Nucleus accumbens (tissue), 56 donors: ENCODE results near the gene NFIL3.
"Not testable (repeated sequence)": the region's sequence is repeated elsewhere in the genome, so short reads cannot be mapped to it uniquely, and the experiment has no call there.

Experiments
- DNase-seq, 56 donors: peaks; one replicate each; lab custom pipeline; 2025; lab: John Stamatoyannopoulos, UW

Gene NFIL3

GRCh38 chr9:91423785-91424402 lies at the start of gene NFIL3:
Gene NFIL3, minus strand, starts transcription at chr9:91423832. Its CDS starts 13,098 bp downstream, at chr9:91410734.
- peak in 53 of 56 donors; percentile 40 to 91 (median 71) for DNase-seq

- not testable (repeated sequence) for DNase-seq
Observed at GRCh38 chr9:91471524-91471923, 47.9 kb upstream of the NFIL3 start.

- no peak for DNase-seq
Observed at GRCh38 chr9:91465420-91465819, 41.8 kb upstream of the NFIL3 start.

GRCh38 chr9:91458906-91459305 lies 35.3 kb upstream of the NFIL3 start:
- no peak for DNase-seq

GRCh38 chr9:91452844-91453243 lies 29.2 kb upstream of the NFIL3 start:
- no peak for DNase-seq

GRCh38 chr9:91451431-91452270 lies 28.0 kb upstream of the NFIL3 start:
- DNase-seq = no peak

DNA sequence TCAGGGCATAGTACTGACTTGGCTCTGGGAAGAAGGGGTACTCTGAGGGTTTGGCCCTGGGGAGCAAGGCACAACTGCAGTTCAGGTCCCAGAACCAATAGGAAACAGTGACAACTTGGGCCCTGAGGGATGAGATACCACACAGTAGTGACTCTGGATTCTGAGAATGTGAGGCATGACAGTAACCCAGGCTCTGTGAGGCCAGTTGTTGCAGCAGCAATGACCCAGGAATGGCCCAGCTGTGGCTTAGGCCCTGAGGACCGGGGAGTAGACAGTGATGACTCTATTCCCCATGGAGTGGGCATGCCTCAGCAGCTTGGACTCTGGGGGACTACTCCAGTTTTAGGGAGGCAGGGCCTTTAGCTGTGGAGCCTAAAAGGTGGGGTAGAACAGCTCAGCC lies 21.5 kb upstream of the NFIL3 start:
- DNase-seq = no peak

DNA sequence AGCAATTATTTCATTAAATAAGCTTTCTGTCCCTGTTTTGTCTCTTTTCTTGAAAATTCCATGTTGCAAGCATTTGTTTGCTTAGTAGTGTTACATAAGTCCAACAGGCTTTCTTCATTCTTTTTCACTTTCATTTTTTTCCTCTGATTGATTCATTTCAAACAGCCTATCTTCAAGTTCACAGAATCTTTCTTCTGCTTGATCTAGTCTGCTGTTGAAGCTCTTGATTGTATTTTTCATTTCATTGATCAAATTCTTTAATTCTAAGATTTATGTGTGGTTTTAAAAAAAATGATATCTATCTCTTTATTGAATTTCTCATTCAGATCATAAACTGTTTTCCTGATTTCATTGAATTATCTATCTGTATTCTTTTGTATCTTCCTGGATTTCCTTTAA lies 20.4 kb upstream of the NFIL3 start:
- no peak for DNase-seq

- DNase-seq = no peak
Observed at GRCh38 chr9:91443321-91443993, 19.8 kb upstream of the NFIL3 start.

GRCh38 chr9:91436841-91437240 lies 13.2 kb upstream of the NFIL3 start:
- no peak for DNase-seq

DNA sequence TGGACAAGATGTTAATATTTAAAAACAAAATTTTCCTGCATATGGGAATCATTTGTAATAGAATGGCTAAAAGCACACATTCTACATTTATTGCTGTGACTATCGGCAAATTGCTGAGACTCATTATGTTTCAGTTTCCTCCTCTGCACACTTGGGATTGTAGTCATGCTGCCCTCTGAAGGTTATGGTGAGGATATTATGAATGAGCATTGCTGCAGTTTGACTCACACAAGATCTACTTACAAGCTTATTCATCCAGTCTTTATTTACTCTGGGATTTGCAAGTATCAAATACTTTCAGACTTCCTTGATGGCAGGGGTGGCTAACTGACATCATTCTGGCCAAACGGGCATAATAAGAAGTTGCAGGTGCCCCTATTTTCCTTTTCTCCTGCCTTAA lies 9.5 kb upstream of the NFIL3 start:
- DNase-seq = peak in 2 of 56 donors; percentile 3 to 6

GRCh38 chr9:91431485-91431884 lies 7.9 kb upstream of the NFIL3 start:
- DNase-seq = no peak

GRCh38 chr9:91429501-91429900 lies 5.9 kb upstream of the NFIL3 start:
- no peak for DNase-seq

- DNase-seq = no peak
Observed at GRCh38 chr9:91428927-91429351, 5.3 kb upstream of the NFIL3 start.

GRCh38 chr9:91428436-91428835 lies 4.8 kb upstream of the NFIL3 start:
- no peak for DNase-seq

DNA sequence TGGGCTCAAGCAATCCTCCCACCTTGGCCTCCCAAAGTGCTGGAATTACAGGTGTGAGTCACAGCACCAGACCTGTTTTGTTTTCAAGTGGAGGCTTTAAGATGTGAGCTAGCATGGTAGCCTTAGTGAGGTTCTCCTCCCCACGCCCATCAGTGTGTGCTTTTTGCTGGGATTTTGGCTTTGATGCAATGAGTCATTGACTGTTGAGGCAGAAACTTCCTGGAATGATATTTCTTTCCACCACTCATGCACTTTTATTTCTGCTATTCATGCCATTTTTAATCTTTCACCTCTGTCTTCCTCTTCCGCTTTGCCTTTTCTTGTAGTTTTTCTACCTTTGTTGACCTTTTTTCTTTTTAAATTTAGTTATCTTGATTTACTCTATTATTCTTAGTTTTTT lies 4.2 kb upstream of the NFIL3 start:
- DNase-seq = no peak

GRCh38 chr9:91426123-91426745 lies 2.6 kb upstream of the NFIL3 start:
- DNase-seq = no peak

DNA sequence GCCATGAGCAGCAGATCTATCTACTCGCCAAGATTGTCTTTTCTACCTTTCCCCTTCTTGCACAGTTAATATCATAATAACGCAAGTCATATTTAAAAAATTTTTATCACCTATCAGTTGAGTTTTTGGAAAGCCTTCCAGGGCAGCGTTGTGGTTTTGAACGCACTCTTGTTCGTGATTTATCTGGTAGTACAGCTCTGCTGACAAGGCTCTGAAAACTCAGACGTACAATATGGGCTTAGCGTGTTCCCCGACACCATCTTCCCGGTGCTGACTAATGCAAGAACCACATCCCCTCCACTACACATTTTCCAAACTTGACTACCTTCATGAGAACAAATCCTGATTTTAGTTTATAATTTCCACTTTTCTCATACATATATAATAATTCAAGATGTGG lies 1.6 kb upstream of the NFIL3 start:
- no peak for DNase-seq

- DNase-seq = peak in 52 of 56 donors; percentile 17 to 81 (median 58)
Observed at GRCh38 chr9:91424403-91425176, 958 bp upstream of the NFIL3 start.
